ENCODE measurements around the gene CTAG1B.
"Not testable (repeated sequence)": the region's sequence is repeated elsewhere in the genome, so short reads cannot be mapped to it uniquely, and the experiment has no call there.

- TF ChIP-seq CTCF (conservative IDR thresholded peaks at IDR 0.05; ENCODE audit: low read depth, low read length); EZH2 (IDR thresholded peaks at IDR 0.05; ENCODE audit: borderline replicate concordance, low read depth, low read length, poor library complexity, severe bottlenecking): not testable (repeated sequence)
Observed at GRCh38 chrX:154619182-154619581, at the start of gene CTAG1B.

Data from A673 (cell line).